HepG2 (cell line): ENCODE data around the gene CNPY4. TPM values are rescaled to one million over a fixed set of nuclear protein-coding genes. Genes with fewer than 3 reads are reported as not detected.

Experiments used
- AKAP8 ChIP-seq: sonication (generic); formaldehyde crosslinking; IDR thresholded peaks from 2 replicates; pipeline ENCODE4 v1.5.1; 2020; ENCODE audit warnings: mild to moderate bottlenecking, missing genetic modification reagents
- ELF1 ChIP-seq: sonication (generic); formaldehyde crosslinking; IDR thresholded peaks from 2 replicates; pipeline ENCODE4 v1.4.0; 2020; ENCODE audit warnings: missing genetic modification reagents
- HMGXB3 ChIP-seq: sonication (generic); formaldehyde crosslinking; IDR thresholded peaks from 2 replicates; pipeline ENCODE4 v1.4.0; 2020; ENCODE audit warnings: missing genetic modification reagents, borderline replicate concordance
- HOXD1 ChIP-seq: sonication (generic); formaldehyde crosslinking; IDR thresholded peaks from 2 replicates; pipeline ENCODE4 v1.5.0; 2020; ENCODE audit warnings: missing genetic modification reagents
- IRX3 ChIP-seq: sonication (generic); formaldehyde crosslinking; IDR thresholded peaks from 2 replicates; pipeline ENCODE4 v1.8.1; 2023; ENCODE audit warnings: mild to moderate bottlenecking, low read depth, missing genetic modification reagents, borderline replicate concordance
- KDM6A ChIP-seq: IDR thresholded peaks from 2 replicates; pipeline ENCODE4 v1.6.1; 2016; ENCODE audit warnings: low read depth
- PAX8 ChIP-seq: sonication (generic); formaldehyde crosslinking; IDR thresholded peaks from 2 replicates; pipeline ENCODE4 v1.8.0; 2022; ENCODE audit warnings: mild to moderate bottlenecking, missing genetic modification reagents, borderline replicate concordance
- SYNCRIP ChIP-seq: fragments of 200-400 bp; formaldehyde crosslinking; IDR thresholded peaks from 2 replicates; pipeline ENCODE4 v1.6.1; 2018; ENCODE audit warnings: mild to moderate bottlenecking, low read depth, low read length; ENCODE audit not compliant: insufficient read depth
- ZNF253 ChIP-seq: sonication (generic); formaldehyde crosslinking; IDR thresholded peaks from 2 replicates; pipeline ENCODE4 v1.8.0; 2022; ENCODE audit warnings: mild to moderate bottlenecking, missing genetic modification reagents, borderline replicate concordance
- polyA plus RNA-seq, 8 experiments: library from polyadenylated mRNA; depleted of rRNA in 3 of 8; stranded (reverse) in 7 of 8; unstranded in 1 of 8; fragments of >200 nt; fragmentation: Illumina TruSeq in 4 of 8; extraction: Trizol in 4 of 8; gene quantifications; 2 replicates each; pipeline versions ENCODE4 v1.2.1 to v1.2.3, GENCODE V29; 2011 to 2016; ENCODE audit warnings: low read depth in 4 of 8, missing spikeins in 1 of 8, mixed read lengths in 1 of 8; ENCODE audit not compliant: insufficient read depth in 1 of 8
- total RNA-seq, 5 experiments: library from RNA; depleted of rRNA; stranded (reverse); fragments of >200 nt; fragmentation: Illumina TruSeq; extraction: Trizol; gene quantifications; 2 replicates each; pipeline ENCODE4 v1.2.3, GENCODE V29; 2016; ENCODE audit warnings: low read depth in 1 of 5
- TF ChIP-seq, protein P1 (sequence below): sonication (generic); formaldehyde crosslinking; IDR thresholded peaks from 2 replicates; pipeline ENCODE4 v1.4.0; 2020; ENCODE audit warnings: mild to moderate bottlenecking, missing genetic modification reagents
- TF ChIP-seq, protein P2 (sequence below): sonication (generic); formaldehyde crosslinking; IDR thresholded peaks from 2 replicates; pipeline ENCODE4 v1.4.0; 2020; ENCODE audit warnings: missing genetic modification reagents
- TF ChIP-seq, protein P3 (sequence below): IDR thresholded peaks from 2 replicates; pipeline ENCODE4 v1.6.1; 2016; ENCODE audit warnings: mild to moderate bottlenecking, missing biosample characterization, missing genetic modification reagents

The CNPY4 gene
- total and polyA plus RNA-seq, 2 of the 13 experiments (the other 11 are each of a cell fraction or from before 2014, with no cell fraction given), result 6.2 to 12.7 TPM

- TF ChIP-seq, protein P1, sequence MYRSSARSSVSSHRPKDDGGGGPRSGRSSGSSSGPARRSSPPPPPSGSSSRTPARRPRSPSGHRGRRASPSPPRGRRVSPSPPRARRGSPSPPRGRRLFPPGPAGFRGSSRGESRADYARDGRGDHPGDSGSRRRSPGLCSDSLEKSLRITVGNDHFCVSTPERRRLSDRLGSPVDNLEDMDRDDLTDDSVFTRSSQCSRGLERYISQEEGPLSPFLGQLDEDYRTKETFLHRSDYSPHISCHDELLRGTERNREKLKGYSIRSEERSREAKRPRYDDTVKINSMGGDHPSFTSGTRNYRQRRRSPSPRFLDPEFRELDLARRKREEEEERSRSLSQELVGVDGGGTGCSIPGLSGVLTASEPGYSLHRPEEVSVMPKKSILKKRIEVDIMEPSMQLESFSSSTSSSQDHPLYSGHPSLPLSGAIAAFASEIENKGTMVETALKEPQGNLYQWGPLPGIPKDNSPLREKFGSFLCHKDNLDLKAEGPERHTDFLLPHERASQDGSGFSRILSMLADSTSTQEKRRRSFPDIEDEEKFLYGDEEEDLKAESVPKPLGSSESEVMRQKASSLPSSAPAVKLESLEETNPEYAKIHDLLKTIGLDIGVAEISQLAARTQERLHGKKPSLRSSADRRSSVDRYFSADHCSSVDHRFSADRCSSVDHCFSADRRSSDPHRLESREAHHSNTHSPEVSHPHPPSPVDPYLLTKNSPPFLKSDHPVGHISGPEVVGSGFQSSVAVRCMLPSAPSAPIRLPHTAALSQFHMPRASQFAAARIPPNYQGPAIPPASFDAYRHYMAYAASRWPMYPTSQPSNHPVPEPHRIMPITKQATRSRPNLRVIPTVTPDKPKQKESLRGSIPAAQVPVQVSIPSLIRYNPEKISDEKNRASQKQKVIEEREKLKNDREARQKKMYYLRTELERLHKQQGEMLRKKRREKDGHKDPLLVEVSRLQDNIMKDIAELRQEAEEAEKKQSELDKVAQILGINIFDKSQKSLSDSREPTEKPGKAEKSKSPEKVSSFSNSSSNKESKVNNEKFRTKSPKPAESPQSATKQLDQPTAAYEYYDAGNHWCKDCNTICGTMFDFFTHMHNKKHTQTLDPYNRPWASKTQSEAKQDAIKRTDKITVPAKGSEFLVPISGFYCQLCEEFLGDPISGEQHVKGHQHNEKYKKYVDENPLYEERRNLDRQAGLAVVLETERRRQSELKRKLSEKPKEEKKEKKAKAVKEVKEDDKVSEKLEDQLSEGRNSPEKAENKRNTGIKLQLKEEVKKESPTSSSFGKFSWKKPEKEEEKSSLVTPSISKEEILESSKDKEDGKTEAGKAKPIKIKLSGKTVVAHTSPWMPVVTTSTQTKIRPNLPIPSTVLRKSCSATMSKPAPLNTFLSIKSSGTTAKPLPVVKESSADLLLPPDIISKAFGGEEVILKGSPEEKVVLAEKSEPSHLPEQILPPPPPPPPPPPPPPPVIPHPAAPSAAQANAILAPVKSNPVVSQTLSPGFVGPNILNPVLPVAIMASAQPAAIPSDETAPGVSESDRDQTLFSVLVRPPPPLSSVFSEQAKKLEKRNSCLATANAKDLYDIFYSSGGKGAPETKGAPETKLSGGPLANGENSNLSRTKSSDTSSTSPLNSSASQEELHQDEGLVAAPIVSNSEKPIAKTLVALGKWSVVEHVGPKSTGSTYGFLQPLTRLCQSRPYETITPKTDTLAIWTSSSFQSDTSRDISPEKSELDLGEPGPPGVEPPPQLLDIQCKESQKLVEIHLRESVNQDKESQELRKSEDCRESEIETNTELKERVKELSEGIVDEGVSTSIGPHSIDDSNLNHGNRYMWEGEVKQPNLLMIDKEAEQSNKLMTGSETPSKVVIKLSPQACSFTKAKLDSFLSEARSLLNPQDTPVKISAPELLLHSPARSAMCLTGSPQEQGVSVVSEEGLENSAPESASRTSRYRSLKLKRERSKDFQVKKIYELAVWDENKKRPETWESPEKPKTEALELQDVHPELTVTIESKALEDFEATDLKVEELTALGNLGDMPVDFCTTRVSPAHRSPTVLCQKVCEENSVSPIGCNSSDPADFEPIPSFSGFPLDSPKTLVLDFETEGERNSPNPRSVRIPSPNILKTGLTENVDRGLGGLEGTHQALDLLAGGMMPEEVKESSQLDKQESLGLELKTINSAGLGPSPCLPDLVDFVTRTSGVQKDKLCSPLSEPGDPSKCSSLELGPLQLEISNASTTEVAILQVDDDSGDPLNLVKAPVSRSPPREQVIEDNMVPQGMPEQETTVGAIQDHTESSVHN (CRISPR knock-in tag), result no peak
- TF ChIP-seq PAX8 (CRISPR knock-in tag) (no peak), ZNF253 (CRISPR knock-in tag) (no peak), HMGXB3 (CRISPR knock-in tag) (peak; percentile 66), SYNCRIP (no peak), AKAP8 (CRISPR knock-in tag) (no peak; the same call in 1 of the 2 replicates), KDM6A (CRISPR knock-in tag) (no peak), IRX3 (CRISPR knock-in tag) (peak; percentile 93), HOXD1 (0 out of 2 replicates have a peak, but pooled peaks have one; percentile 30), ELF1 (peak; percentile 90)
- TF ChIP-seq, protein P2, sequence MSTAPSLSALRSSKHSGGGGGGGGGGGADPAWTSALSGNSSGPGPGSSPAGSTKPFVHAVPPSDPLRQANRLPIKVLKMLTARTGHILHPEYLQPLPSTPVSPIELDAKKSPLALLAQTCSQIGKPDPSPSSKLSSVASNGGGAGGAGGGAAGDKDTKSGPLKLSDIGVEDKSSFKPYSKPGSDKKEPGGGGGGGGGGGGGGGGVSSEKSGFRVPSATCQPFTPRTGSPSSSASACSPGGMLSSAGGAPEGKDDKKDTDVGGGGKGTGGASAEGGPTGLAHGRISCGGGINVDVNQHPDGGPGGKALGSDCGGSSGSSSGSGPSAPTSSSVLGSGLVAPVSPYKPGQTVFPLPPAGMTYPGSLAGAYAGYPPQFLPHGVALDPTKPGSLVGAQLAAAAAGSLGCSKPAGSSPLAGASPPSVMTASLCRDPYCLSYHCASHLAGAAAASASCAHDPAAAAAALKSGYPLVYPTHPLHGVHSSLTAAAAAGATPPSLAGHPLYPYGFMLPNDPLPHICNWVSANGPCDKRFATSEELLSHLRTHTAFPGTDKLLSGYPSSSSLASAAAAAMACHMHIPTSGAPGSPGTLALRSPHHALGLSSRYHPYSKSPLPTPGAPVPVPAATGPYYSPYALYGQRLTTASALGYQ (CRISPR knock-in tag), result no peak
- TF ChIP-seq, protein P3, sequence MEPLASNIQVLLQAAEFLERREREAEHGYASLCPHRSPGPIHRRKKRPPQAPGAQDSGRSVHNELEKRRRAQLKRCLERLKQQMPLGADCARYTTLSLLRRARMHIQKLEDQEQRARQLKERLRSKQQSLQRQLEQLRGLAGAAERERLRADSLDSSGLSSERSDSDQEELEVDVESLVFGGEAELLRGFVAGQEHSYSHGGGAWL (CRISPR knock-in tag), result peak; percentile 78
Observed at GRCh38 chr7:100081535-100082102, 37.8 kb upstream of the CNPY4 start, which contains the start of gene ZNF3 (continued).
